ENCODE data around the gene ATOX1. TPM values are rescaled to one million over a fixed set of nuclear protein-coding genes. Genes with fewer than 3 reads are reported as not detected.

ATOX1 gene
- total and polyA plus RNA-seq, 2 donors (not counting 1 experiment from before 2014, with no cell fraction given), result 37.3 to 43.6 TPM

GRCh38 chr5:151707567-151707966 is 50.9 kb downstream of the ATOX1 start:
- Histone ChIP-seq H3K36me3 (replicated peaks in 1 of 2; ENCODE audit: control extremely low read depth in 1 of 2, control insufficient read depth in 1 of 2, extremely low read depth in 1 of 2, insufficient read depth in 2 of 2, low read length in 1 of 2) (no peaks in the 10 kb centered on the region), H2AFZ (ENCODE audit: insufficient read depth, low read depth, low read length, poor library complexity, severe bottlenecking) (no peak overlapping the region), H3K4me2 (replicated peaks; ENCODE audit: low read depth, low read length, poor library complexity, severe bottlenecking) (no peak overlapping the region), H3K27me3 (replicated peaks in 1 of 4; ENCODE audit: control extremely low read depth in 1 of 4, control insufficient read depth in 3 of 4, insufficient read depth in 4 of 4, low read length in 3 of 4) (no peaks in the 10 kb centered on the region), H4K20me1 (ENCODE audit: control insufficient read depth, insufficient read depth, low read length, poor library complexity, severe bottlenecking) (no peaks in the 10 kb centered on the region), H3K27ac (ENCODE audit: low read length in 2 of 2) (no peak overlapping the region), H3K4me1 (ENCODE audit: control insufficient read depth in 2 of 2, insufficient read depth in 2 of 2, low read length in 2 of 2) (peaks cover 7 to 8% of the 10 kb centered on the region in 2 donors), H3K9me3 (ENCODE audit: control extremely low read depth in 1 of 3, control insufficient read depth in 2 of 3, insufficient read depth in 1 of 3, low read length in 2 of 3) (peaks cover 0 to 3% (median 0%) of the 10 kb centered on the region in 3 donors), H3K9ac (ENCODE audit: low read length) (no peak overlapping the region), H3K79me2 (ENCODE audit: control insufficient read depth, insufficient read depth, low read length) (no peaks in the 10 kb centered on the region), H3K4me3 (ENCODE audit: control extremely low read depth in 1 of 5, extremely low read depth in 1 of 5, insufficient read depth in 1 of 5, low read depth in 2 of 5, low read length in 4 of 5) (no peak overlapping the region)
- TF ChIP-seq EZH2 (IDR thresholded peaks at IDR 0.05; ENCODE audit: borderline replicate concordance, insufficient read depth, low read depth, low read length, poor library complexity, severe bottlenecking), result no peak
- TF ChIP-seq CTCF (IDR thresholded peaks at IDR 0.05), result no peak
- Mint-ChIP-seq H3K9me3 (ENCODE audit: insufficient read depth) (no peaks in the 10 kb centered on the region), H3K27me3 (no peaks in the 10 kb centered on the region), H3K27ac (no peak overlapping the region), H3K4me3 (no peak overlapping the region), H3K4me1 (peaks cover 15% of the 10 kb centered on the region)
- 95% methylated on average over 2 of the region's 2 CpGs for WGBS (ENCODE audit: insufficient coverage)
- intact Hi-C loops (cut with micrococcal nuclease), result no loop called here
- POLR2A ChIA-PET, result no interaction called here
- ATAC-seq (ENCODE audit: low read depth) (no peak), DNase-seq (no peak)
- CTCF ChIA-PET, result no interaction called here

- Histone ChIP-seq H3K27me3 (replicated peaks in 1 of 4; ENCODE audit: control extremely low read depth in 1 of 4, control insufficient read depth in 3 of 4, insufficient read depth in 4 of 4, low read length in 3 of 4) (no peaks in the 10 kb centered on the region), H3K79me2 (ENCODE audit: control insufficient read depth, insufficient read depth, low read length) (no peaks in the 10 kb centered on the region), H3K27ac (ENCODE audit: low read length in 2 of 2) (no peak overlapping the region), H3K9me3 (ENCODE audit: control extremely low read depth in 1 of 3, control insufficient read depth in 2 of 3, insufficient read depth in 1 of 3, low read length in 2 of 3) (peaks cover 0 to 3% (median 0%) of the 10 kb centered on the region in 3 donors), H3K36me3 (replicated peaks in 1 of 2; ENCODE audit: control extremely low read depth in 1 of 2, control insufficient read depth in 1 of 2, extremely low read depth in 1 of 2, insufficient read depth in 2 of 2, low read length in 1 of 2) (no peaks in the 10 kb centered on the region), H3K4me1 (ENCODE audit: control insufficient read depth in 2 of 2, insufficient read depth in 2 of 2, low read length in 2 of 2) (peaks cover 7 to 8% of the 10 kb centered on the region in 2 donors), H3K4me3 (ENCODE audit: control extremely low read depth in 1 of 5, extremely low read depth in 1 of 5, insufficient read depth in 1 of 5, low read depth in 2 of 5, low read length in 4 of 5) (no peak overlapping the region), H2AFZ (ENCODE audit: insufficient read depth, low read depth, low read length, poor library complexity, severe bottlenecking) (no peak overlapping the region), H3K9ac (ENCODE audit: low read length) (no peak overlapping the region), H4K20me1 (ENCODE audit: control insufficient read depth, insufficient read depth, low read length, poor library complexity, severe bottlenecking) (no peaks in the 10 kb centered on the region), H3K4me2 (replicated peaks; ENCODE audit: low read depth, low read length, poor library complexity, severe bottlenecking) (no peak overlapping the region)
- CTCF ChIA-PET, result no interaction called here
- TF ChIP-seq EZH2 (IDR thresholded peaks at IDR 0.05; ENCODE audit: borderline replicate concordance, insufficient read depth, low read depth, low read length, poor library complexity, severe bottlenecking) (no peak), CTCF (IDR thresholded peaks at IDR 0.05) (no peak)
- intact Hi-C loops (cut with micrococcal nuclease), result no loop called here
- POLR2A ChIA-PET, result interaction anchor here (0.7 kb wide), 1 partner anchor 46 kb away, joined by 5 read pairs; no protein-coding TSS in a partner anchor
- no peak overlapping the region for H3K27ac Mint-ChIP-seq
- DNase-seq (no peak), ATAC-seq (ENCODE audit: low read depth) (no peak)
- H3K27me3 Mint-ChIP-seq, result no peaks in the 10 kb centered on the region
- no peaks in the 10 kb centered on the region for H3K9me3 Mint-ChIP-seq (ENCODE audit: insufficient read depth)
- peaks cover 15% of the 10 kb centered on the region for H3K4me1 Mint-ChIP-seq
- H3K4me3 Mint-ChIP-seq, result no peak overlapping the region
These were observed 51.5 kb downstream of the ATOX1 start for GRCh38 chr5:151706906-151707305.

Measured in B cell (primary cell).